Esophagus muscularis mucosa (tissue), 4 donors: Measurements from ENCODE around the gene GNPTAB.

Source experiments
- EP300 ChIP-seq: sonication (generic); formaldehyde crosslinking; IDR thresholded peaks from one replicate; pipeline ENCODE4 v1.6.1; 2017; ENCODE audit warnings: antibody characterized with exemption
- POLR2A ChIP-seq: fragments of 450-650 bp; IDR thresholded peaks from one replicate; pipeline ENCODE4 v1.6.1; 2017; ENCODE audit warnings: antibody characterized with exemption, moderate library complexity, mild to moderate bottlenecking, low read depth
- POLR2AphosphoS5 ChIP-seq, 2 donors: sonication (generic); formaldehyde crosslinking; IDR thresholded peaks; one replicate each; pipeline ENCODE4 v1.6.1; 2017; ENCODE audit warnings: antibody characterized with exemption in 2 of 2
- TF ChIP-seq, protein P1 (sequence below), 3 experiments: fragments of 200-600 bp in 2 of 3; fragments of 450-650 bp in 1 of 3; sonication (generic) in 2 of 3; IDR thresholded peaks; one replicate each; pipeline ENCODE4 v1.5.1; 2017 to 2019; ENCODE audit warnings: antibody characterized with exemption in 3 of 3, mild to moderate bottlenecking in 2 of 3, moderate library complexity in 1 of 3

DNA sequence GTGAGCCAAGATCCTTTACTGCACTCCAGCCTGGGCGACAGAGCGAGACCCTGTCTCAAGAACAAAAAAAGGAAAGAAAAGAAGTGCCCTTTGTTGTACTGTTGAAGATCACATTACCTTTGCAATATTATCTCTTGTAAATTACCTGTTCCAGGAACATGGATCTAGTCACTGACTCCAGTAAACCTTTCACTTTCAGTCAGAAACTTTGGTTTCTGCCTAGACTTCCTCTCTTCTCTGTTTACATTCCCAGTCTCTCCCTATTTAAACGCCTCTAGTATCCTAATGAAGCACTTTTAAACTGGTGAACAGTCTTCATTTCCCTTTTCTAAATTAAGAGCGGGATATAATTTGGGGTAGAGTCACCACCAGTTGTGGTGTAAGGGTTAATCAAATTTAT, 120.5 kb downstream of the GNPTAB start:
- TF ChIP-seq, protein P1, sequence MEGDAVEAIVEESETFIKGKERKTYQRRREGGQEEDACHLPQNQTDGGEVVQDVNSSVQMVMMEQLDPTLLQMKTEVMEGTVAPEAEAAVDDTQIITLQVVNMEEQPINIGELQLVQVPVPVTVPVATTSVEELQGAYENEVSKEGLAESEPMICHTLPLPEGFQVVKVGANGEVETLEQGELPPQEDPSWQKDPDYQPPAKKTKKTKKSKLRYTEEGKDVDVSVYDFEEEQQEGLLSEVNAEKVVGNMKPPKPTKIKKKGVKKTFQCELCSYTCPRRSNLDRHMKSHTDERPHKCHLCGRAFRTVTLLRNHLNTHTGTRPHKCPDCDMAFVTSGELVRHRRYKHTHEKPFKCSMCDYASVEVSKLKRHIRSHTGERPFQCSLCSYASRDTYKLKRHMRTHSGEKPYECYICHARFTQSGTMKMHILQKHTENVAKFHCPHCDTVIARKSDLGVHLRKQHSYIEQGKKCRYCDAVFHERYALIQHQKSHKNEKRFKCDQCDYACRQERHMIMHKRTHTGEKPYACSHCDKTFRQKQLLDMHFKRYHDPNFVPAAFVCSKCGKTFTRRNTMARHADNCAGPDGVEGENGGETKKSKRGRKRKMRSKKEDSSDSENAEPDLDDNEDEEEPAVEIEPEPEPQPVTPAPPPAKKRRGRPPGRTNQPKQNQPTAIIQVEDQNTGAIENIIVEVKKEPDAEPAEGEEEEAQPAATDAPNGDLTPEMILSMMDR (IDR thresholded peaks at IDR 0.05), result no peak
- no peak for TF ChIP-seq POLR2A
- TF ChIP-seq EP300, result no peak
- TF ChIP-seq POLR2AphosphoS5 (IDR thresholded peaks at IDR 0.05), result no peak
